Mesothelial cell of epicardium (in vitro differentiated cells): ENCODE measurements around the gene NXPH1. TPM values are rescaled to one million over a fixed set of nuclear protein-coding genes. Genes with fewer than 3 reads are reported as not detected.

Experiments used
- DNase-seq, 2 experiments: peaks; one replicate each; pipeline ENCODE4 v3.0.0; 2021; ENCODE audit warnings: low spot score in 2 of 2; ENCODE audit not compliant: unreplicated experiment in 2 of 2
- H3K27ac Mint-ChIP-seq: 2 replicates; pipeline ENCODE4 v1.8.0; 2021; ENCODE audit warnings: mixed read lengths
- H3K27me3 Mint-ChIP-seq: 2 replicates; pipeline ENCODE4 v1.8.0; 2021; ENCODE audit warnings: low read depth, mixed read lengths
- H3K36me3 Mint-ChIP-seq: 2 replicates; pipeline ENCODE4 v1.8.0; 2021; ENCODE audit warnings: mixed read lengths
- H3K4me1 Mint-ChIP-seq: 2 replicates; pipeline ENCODE4 v1.8.0; 2021; ENCODE audit warnings: mixed read lengths
- H3K4me3 Mint-ChIP-seq: 2 replicates; pipeline ENCODE4 v1.8.0; 2021; ENCODE audit warnings: mild to moderate bottlenecking, moderate library complexity, mixed read lengths
- H3K9me3 Mint-ChIP-seq: 2 replicates; pipeline ENCODE4 v1.8.0; 2021; ENCODE audit warnings: mixed read lengths
- CTCF ChIP-seq: fragments of 200-600 bp; sonication (generic); IDR thresholded peaks from one replicate; pipeline ENCODE4 v1.5.0; 2021; ENCODE audit warnings: antibody characterized with exemption; ENCODE audit not compliant: unreplicated experiment
- total RNA-seq: library from RNA; stranded (reverse); gene quantifications from 3 replicates; pipeline ENCODE4 v1.2.1, GENCODE V29; 2021

Gene NXPH1
- total RNA-seq, 1 donor from 2014 or later = not detected

- DNase-seq = no peak
- TF ChIP-seq CTCF = no peak
- Mint-ChIP-seq H3K27me3 (peaks cover 38% of the 10 kb centered on the region), H3K9me3 (no peaks in the 10 kb centered on the region), H3K4me3 (no peak overlapping the region), H3K4me1 (peaks cover 3% of the 10 kb centered on the region), H3K36me3 (no peaks in the 10 kb centered on the region), H3K27ac (no peak overlapping the region)
These were observed 22.3 kb upstream of the NXPH1 start for GRCh38 chr7:8411103-8411502.

GRCh38 chr7:8413600-8413999 lies 19.8 kb upstream of the NXPH1 start:
- Mint-ChIP-seq H3K9me3 (no peaks in the 10 kb centered on the region), H3K27me3 (peaks cover 38% of the 10 kb centered on the region), H3K4me3 (no peak overlapping the region), H3K36me3 (no peaks in the 10 kb centered on the region), H3K4me1 (peaks cover 1% of the 10 kb centered on the region), H3K27ac (no peak overlapping the region)
- TF ChIP-seq CTCF = no peak
- no peak for DNase-seq

GRCh38 chr7:8418629-8419245 lies 14.7 kb upstream of the NXPH1 start:
- peaks cover 30% of the 10 kb centered on the region for H3K27me3 Mint-ChIP-seq
- peak; percentile 81 for TF ChIP-seq CTCF
- peak in 1 of 2 experiments; percentile 62 for DNase-seq

GRCh38 chr7:8422177-8422576 lies 11.2 kb upstream of the NXPH1 start:
- Mint-ChIP-seq H3K4me1 (no peaks in the 10 kb centered on the region), H3K9me3 (no peaks in the 10 kb centered on the region), H3K36me3 (no peaks in the 10 kb centered on the region), H3K27me3 (peaks cover 12% of the 10 kb centered on the region), H3K27ac (no peak overlapping the region), H3K4me3 (no peak overlapping the region)
- no peak for DNase-seq
- no peak for TF ChIP-seq CTCF

More at GRCh38 chr7:8418629-8419245, 14.7 kb upstream of the NXPH1 start:
- H3K4me1 Mint-ChIP-seq = no peaks in the 10 kb centered on the region
- no peaks in the 10 kb centered on the region for H3K9me3 Mint-ChIP-seq
- no peak overlapping the region for H3K27ac Mint-ChIP-seq
- H3K4me3 Mint-ChIP-seq = no peak overlapping the region
- no peaks in the 10 kb centered on the region for H3K36me3 Mint-ChIP-seq

GRCh38 chr7:8423057-8423456 lies 10.4 kb upstream of the NXPH1 start:
- no peak for DNase-seq
- no peak for TF ChIP-seq CTCF
- H3K4me1 Mint-ChIP-seq = no peaks in the 10 kb centered on the region
- no peak overlapping the region for H3K4me3 Mint-ChIP-seq
- H3K36me3 Mint-ChIP-seq = no peaks in the 10 kb centered on the region
- H3K27ac Mint-ChIP-seq = no peak overlapping the region
- H3K9me3 Mint-ChIP-seq = no peaks in the 10 kb centered on the region
- peaks cover 7% of the 10 kb centered on the region for H3K27me3 Mint-ChIP-seq

GRCh38 chr7:8425223-8425622 lies 8.2 kb upstream of the NXPH1 start:
- no peak for DNase-seq
- Mint-ChIP-seq H3K9me3 (no peaks in the 10 kb centered on the region), H3K4me1 (no peaks in the 10 kb centered on the region), H3K27ac (no peak overlapping the region), H3K27me3 (peaks cover 5% of the 10 kb centered on the region), H3K4me3 (no peak overlapping the region), H3K36me3 (no peaks in the 10 kb centered on the region)
- no peak for TF ChIP-seq CTCF
